KOPT-K1 (cell line): ENCODE results near the gene ATRN.
"Not testable (repeated sequence)": the region's sequence is repeated elsewhere in the genome, so short reads cannot be mapped to it uniquely, and the experiment has no call there.

ENCODE experiments used
- H3K27ac ChIP-seq: fragments of 200-600 bp; sonication (generic); 2 replicates; pipeline ENCODE4 v1.5.1; 2016; ENCODE audit warnings: antibody characterized with exemption, mild to moderate bottlenecking, low read depth, low read length; ENCODE audit not compliant: poor library complexity, severe bottlenecking
- H3K36me3 ChIP-seq: fragments of 200-600 bp; sonication (generic); 2 replicates; pipeline ENCODE4 v1.5.1; 2017; ENCODE audit warnings: antibody characterized with exemption, mild to moderate bottlenecking, low read length, moderate library complexity; ENCODE audit not compliant: insufficient read depth
- H3K9me3 ChIP-seq: fragments of 200-600 bp; sonication (generic); 2 replicates; pipeline ENCODE4 v1.5.1; 2017; ENCODE audit warnings: antibody characterized with exemption, low read length, mild to moderate bottlenecking; ENCODE audit not compliant: insufficient read depth, poor library complexity, severe bottlenecking

ATRN gene

DNA sequence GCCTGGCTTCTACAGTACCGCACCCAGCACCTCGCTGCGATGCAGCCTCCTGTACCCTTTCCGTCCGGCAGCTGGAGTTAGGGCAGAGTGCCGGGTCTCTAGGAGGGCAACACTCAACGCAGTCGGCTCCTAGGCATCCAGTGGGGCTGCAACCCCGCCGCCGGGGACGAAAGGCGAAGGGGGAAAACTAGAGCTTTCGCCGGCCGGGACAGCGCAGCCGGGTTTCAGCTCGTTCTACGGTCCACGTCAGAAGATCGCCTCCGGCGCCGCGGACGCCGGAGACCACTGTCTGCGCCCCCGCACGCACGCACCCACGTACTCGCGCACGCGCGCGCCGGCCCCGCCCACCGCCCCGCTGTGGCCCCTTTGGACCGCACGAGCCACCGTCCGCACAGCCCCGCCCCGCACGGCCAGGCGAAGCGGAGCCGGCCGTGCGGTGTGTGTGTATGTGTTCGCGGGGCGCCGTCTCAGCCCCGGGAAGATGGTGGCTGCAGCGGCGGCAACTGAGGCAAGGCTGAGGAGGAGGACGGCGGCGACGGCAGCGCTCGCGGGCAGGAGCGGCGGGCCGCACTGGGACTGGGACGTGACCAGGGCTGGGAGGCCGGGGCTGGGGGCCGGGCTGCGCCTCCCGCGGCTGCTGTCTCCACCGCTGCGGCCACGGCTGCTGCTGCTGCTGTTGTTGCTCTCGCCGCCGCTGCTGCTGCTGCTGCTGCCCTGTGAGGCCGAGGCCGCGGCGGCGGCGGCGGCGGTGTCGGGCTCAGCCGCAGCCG lies at the start of gene ATRN:
ATRN (plus strand) TSS at position 392 of the 770 bp plus-strand sequence; CDS start at position 482, 90 bp downstream.
- H3K27ac ChIP-seq: peak within 1 kb of the TSS; percentile 20
- peaks cover 10% of the 10 kb centered on the region for H3K9me3 ChIP-seq
- H3K36me3 ChIP-seq: no peaks in the 10 kb centered on the region

GRCh38 chr20:3421985-3422384 lies 48.8 kb upstream of the ATRN start:
- Histone ChIP-seq H3K36me3 (no peaks in the 10 kb centered on the region), H3K27ac (no peak overlapping the region), H3K9me3 (no peaks in the 10 kb centered on the region)

GRCh38 chr20:3423126-3423525 lies 47.7 kb upstream of the ATRN start:
- Histone ChIP-seq H3K27ac (no peak overlapping the region), H3K36me3 (no peaks in the 10 kb centered on the region), H3K9me3 (no peaks in the 10 kb centered on the region)

DNA sequence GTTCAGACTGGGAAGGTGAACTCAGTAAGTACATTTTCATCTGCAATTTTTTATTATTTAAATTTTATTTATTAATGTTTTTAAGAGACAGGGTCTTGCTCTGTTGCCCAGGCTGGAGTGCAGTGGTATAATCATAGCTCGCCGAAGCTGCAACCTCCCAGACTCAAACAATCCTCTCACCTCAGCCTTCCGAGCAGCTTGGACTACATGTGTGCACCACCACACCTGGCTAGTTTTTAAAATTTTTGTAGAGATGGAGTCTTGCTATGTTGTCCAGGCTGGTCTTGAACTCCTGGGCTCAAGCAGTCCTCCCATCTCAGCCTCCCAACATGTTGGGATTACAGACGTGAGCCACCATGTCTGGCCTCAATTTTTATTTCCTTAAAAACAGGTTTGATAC lies 44.1 kb upstream of the ATRN start:
- H3K36me3 ChIP-seq, H3K27ac ChIP-seq, H3K9me3 ChIP-seq: not testable (repeated sequence)

DNA sequence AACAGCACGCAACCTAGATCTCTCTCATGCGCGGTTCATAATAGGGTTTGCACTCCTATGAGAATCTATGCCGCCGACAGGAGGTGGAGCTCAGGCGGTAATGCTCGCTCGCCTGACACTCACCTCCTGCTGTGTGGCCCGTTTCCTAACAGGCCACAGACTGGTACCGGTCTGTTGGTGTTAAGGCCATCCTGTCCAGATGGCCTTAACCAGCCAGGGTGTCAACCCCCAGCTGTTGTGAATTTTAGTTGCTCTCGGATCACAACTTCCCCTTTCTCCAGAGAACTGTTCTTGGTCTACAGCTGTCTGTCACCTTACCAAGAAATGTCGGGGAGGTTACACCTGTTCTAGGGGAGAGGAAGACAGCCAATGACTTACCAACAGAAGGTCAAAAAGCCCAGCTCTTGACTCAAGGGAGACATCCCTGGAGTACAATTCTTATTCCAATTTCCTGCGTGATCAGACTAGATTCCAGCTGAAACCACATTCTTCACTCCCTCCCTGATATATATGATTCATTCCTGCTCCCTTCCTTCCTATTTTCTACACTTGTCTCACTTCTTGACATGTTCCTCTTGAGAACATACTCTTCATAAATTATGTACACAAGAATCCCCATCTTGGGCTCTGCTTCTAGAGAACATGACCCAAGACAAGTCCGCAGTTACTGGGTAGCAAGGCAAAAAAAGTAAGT lies 40.3 kb upstream of the ATRN start:
- H3K27ac ChIP-seq: no peak overlapping the region

GRCh38 chr20:3431109-3431508 lies 39.7 kb upstream of the ATRN start:
- Histone ChIP-seq H3K9me3 (no peaks in the 10 kb centered on the region), H3K27ac (no peak overlapping the region), H3K36me3 (no peaks in the 10 kb centered on the region)

More for the DNA sequence above, 40.3 kb upstream of the ATRN start:
- Histone ChIP-seq H3K36me3 (no peaks in the 10 kb centered on the region), H3K9me3 (no peaks in the 10 kb centered on the region)

- no peaks in the 10 kb centered on the region for H3K36me3 ChIP-seq
- no peak overlapping the region for H3K27ac ChIP-seq
- H3K9me3 ChIP-seq: no peaks in the 10 kb centered on the region
Measured at GRCh38 chr20:3432844-3433243, 38.0 kb upstream of the ATRN start.

DNA sequence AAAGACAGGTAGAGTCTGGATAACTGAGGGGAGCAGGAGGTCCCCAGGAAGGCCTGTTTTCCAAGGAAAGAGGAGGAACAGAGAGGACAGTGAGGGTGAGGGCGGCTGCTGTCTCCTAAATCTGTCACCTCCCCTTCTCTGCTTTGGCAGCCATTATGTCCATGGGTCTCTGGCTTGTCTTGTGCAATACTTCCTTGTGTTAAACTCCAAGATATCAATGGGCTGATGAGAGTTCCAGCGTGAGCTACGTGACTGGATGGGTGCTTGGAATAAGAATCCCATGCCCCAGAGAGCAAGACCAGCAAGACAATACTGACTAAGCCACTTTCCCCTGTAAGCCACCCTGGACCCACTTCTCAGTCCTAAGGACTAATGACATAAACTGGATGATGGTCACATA lies 37.1 kb upstream of the ATRN start:
- Histone ChIP-seq H3K36me3 (no peaks in the 10 kb centered on the region), H3K27ac (no peak overlapping the region), H3K9me3 (no peaks in the 10 kb centered on the region)

DNA sequence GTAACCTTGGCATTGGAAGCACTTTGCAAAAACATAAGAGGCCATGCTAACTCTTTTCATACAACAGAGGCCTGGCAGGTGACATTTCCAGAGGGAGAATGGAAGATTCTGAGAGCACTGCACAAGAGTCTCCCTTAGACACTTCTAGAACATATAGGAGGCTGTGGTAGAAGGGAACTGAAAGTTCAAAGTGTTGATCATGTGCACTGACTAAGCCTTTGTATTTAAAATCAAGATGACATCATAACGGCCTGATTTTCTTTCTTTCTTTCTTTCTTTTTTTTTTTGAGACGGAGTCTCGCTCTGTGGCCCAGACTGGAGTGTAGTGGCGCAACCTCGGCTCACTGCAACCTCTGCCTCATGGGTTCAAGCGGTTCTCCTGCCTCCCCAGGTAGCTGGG lies 36.6 kb upstream of the ATRN start:
- H3K36me3 ChIP-seq: no peaks in the 10 kb centered on the region
- no peak overlapping the region for H3K27ac ChIP-seq
- no peaks in the 10 kb centered on the region for H3K9me3 ChIP-seq

DNA sequence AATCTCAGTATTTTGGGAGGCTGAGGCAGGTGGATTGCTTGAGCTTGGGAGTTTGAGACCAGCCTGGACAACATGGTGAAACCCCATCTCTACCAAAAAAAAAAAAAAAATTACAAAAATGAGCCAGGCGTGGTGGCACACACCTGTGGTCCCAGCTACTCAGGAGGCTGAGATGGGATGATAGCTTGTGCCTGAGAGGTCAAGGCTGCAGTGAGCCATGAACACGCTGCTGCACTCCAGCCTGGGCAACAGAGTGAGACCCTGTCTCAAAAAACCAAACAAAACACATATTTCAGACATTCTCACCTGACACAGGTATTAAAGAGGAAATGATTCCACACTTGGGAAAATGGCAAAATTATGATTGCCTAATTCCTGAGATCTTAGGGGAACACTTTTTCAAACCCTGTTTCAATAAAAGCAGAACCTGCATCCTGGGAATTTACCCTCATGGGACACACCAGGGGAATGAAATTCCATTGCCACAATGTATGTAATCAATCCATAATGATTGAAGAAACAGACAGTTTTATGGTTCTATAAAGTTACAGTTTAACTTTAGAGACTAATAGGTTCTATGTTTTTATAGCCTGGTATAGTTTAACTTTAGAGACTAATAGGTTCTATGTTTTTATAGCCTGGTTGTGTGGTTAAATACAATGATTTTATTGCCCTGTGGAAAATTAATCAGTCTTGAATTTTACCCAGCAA lies 33.8 kb upstream of the ATRN start:
- Histone ChIP-seq H3K27ac (no peak overlapping the region), H3K36me3 (no peaks in the 10 kb centered on the region), H3K9me3 (no peaks in the 10 kb centered on the region)

DNA sequence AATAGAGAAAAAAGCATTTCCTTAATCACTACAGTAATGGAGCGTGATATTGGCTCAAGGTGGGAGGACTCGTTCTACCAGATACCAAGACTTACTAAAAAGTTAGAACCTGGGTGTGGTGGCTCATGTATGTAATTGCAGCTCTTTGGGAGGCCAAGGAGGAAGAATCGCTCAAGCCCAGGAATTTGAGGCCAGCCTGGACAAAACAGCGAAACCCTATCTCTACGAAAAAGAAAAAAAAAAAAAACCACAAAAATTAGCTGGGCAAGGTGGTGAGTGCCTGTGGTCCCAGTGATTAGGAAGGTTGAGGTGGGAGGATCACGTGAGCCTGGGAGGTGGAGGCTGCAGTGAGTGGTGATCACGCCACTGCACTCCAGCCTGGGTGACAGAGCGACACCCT lies 24.0 kb upstream of the ATRN start:
- Histone ChIP-seq H3K27ac (no peak overlapping the region), H3K9me3 (no peaks in the 10 kb centered on the region), H3K36me3 (no peaks in the 10 kb centered on the region)

GRCh38 chr20:3447321-3447720 lies 23.5 kb upstream of the ATRN start:
- no peaks in the 10 kb centered on the region for H3K36me3 ChIP-seq
- H3K27ac ChIP-seq: no peak overlapping the region
- H3K9me3 ChIP-seq: no peaks in the 10 kb centered on the region

DNA sequence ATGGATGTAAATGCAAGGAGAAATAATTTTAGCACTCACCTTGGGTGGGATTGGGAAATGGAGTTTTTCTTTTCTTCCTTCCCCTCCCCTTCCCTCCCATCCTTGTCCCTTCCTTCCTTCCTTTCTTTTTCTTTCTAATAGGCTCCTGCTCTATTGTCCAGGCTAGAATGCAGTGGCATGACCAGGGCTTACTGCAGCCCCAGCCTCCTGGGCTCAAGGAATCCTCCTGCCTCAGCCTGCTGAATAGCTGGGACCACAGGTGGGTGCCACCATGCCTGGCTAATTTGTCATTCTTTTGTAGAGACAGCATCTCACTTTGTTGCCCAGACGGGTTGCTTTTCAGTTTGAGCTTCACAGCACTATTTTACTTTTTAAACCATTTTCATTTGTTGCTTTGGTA lies 21.5 kb upstream of the ATRN start:
- Histone ChIP-seq H3K36me3 (no peaks in the 10 kb centered on the region), H3K9me3 (no peaks in the 10 kb centered on the region), H3K27ac (no peak overlapping the region)

DNA sequence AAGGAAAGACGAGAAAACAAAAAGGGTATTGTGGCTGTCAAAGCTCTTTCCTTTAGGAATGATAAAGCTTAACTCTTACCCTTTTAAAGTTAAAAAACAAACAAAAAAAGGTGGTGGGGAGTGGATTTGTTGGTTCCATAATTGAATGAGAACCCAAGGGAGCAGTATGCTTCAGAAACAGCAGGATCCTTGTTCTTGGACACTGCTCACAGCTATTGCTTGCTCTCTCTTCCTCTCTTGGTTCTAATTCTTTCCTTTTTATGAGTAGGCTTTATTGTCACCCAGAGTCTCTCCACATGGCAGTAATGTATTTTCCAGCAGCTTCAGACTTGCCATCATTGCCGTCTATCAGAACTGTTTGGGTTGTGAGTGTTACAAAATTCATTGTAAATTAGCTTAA lies 18.7 kb upstream of the ATRN start:
- Histone ChIP-seq H3K9me3 (no peaks in the 10 kb centered on the region), H3K27ac (no peak overlapping the region), H3K36me3 (no peaks in the 10 kb centered on the region)

- Histone ChIP-seq H3K9me3 (no peaks in the 10 kb centered on the region), H3K36me3 (no peaks in the 10 kb centered on the region), H3K27ac (no peak overlapping the region)
Measured at GRCh38 chr20:3452690-3453089, 18.1 kb upstream of the ATRN start.
